ACHN (cell line): ENCODE results near the gene SCYL1.
A peak's percentile ranks its signal among the peaks of the same experiment; 100 is the strongest.

Experiments used
- DNase-seq: peaks from one replicate; pipeline ENCODE4 v3.0.0-alpha.2; 2015
- in situ Hi-C: cut with HindIII; loops from 2 replicates; pipeline ENCODE4 v1.10.0; 2017; ENCODE audit warnings: low sequenced_read_pairs, low pct_ligation_motif_present, low pct_unique_long_range_greater_than_20kb

SCYL1 gene

GRCh38 chr11:65491614-65492386 is 33.1 kb upstream of the SCYL1 start:
- DNase-seq: peak; percentile 79
- in situ Hi-C loops: loop anchor here (10.0 kb wide), 1 partner anchor 67 kb away; the partner anchor contains the start of gene NEAT1

- DNase-seq: no peak
- in situ Hi-C loops: loop anchor here (10.0 kb wide), 1 partner anchor 68 kb away; the partner anchor contains the start of gene NEAT1
Observed at GRCh38 chr11:65492387-65492636, 32.6 kb upstream of the SCYL1 start.

DNA sequence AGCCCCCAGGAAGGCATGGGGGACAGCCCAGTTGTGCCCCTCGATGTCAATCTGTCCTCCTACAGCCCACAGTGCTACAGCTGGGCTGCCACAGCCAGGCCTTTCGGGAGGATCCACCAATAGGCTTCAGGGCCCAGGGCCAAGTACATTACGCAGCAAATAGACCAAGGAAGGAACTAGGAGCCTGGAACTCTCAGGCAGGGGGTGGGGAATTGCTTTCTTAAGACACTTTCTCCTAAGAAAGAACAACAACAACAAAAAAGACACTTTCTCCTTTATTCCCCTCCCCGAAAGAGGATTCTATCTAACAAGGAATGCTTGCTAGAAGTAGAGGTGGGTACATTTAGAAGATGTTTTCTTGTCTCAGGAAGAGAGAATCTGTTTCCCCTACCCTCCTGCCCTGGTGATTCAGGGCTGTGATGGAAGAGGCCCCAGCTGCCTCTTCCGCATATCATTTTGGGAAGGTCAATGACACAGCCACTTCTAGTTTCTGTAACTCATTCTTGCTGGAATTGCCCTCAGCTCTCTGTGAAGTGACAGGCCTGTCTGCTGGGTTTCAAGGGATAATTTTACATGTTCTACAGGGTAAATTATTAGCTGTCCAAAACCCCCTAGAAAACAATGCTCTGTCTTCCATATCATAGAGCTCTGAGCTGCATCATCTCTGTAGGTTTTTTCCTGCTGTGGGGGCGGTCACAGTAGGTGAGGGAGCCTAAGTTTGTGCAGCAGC is 32.1 kb upstream of the SCYL1 start:
- in situ Hi-C loops: loop anchor here (10.0 kb wide), 1 partner anchor 68 kb away; the partner anchor contains the start of gene NEAT1
- peak; percentile 87 for DNase-seq

DNA sequence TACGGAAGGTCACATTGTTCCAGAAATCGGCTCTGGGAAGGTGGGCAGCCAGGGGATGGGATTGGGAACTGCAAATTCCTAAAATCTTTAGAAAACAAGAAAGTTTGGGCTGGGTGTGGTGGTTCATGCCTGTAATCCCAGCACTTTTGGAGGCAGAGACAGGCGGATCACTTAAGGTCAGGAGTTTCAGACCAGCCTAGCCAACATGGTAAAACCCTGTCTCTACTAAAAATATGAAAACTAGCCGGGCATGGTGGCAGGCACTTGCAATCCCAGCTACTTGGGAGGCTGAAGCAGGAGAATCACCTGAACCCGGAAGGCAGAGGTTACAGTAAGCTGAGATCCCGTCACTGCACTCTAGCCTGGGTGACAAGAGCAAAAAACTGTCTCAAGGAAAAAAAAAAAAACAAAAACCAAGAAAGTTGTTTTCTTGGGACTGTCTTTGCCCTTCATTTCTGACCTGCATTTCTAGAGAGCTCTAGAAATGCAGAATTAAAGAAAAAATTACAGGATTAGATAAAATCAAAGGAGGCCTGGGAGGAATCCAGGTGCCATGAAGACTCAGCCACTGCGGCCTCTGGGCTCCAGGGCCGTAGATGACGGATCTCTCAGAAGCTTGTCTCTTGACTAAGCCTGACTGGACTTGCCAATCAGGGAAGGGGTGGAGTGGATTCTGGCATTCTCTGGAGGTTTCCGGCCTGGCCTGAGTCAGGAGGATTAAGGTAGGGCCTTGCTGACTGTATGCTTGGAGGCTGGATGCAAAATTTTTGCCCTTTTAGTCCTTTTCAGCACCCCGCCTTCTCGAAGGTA is 31.3 kb upstream of the SCYL1 start:
- DNase-seq: peak; percentile 88
- in situ Hi-C loops: loop anchor here (10.0 kb wide), 1 partner anchor 69 kb away; the partner anchor contains the start of gene NEAT1

- no peak for DNase-seq
- in situ Hi-C loops: loop anchor here (10.0 kb wide), 1 partner anchor 72 kb away; the partner anchor contains the start of gene NEAT1
Observed at GRCh38 chr11:65496304-65497140, 28.4 kb upstream of the SCYL1 start.

DNA sequence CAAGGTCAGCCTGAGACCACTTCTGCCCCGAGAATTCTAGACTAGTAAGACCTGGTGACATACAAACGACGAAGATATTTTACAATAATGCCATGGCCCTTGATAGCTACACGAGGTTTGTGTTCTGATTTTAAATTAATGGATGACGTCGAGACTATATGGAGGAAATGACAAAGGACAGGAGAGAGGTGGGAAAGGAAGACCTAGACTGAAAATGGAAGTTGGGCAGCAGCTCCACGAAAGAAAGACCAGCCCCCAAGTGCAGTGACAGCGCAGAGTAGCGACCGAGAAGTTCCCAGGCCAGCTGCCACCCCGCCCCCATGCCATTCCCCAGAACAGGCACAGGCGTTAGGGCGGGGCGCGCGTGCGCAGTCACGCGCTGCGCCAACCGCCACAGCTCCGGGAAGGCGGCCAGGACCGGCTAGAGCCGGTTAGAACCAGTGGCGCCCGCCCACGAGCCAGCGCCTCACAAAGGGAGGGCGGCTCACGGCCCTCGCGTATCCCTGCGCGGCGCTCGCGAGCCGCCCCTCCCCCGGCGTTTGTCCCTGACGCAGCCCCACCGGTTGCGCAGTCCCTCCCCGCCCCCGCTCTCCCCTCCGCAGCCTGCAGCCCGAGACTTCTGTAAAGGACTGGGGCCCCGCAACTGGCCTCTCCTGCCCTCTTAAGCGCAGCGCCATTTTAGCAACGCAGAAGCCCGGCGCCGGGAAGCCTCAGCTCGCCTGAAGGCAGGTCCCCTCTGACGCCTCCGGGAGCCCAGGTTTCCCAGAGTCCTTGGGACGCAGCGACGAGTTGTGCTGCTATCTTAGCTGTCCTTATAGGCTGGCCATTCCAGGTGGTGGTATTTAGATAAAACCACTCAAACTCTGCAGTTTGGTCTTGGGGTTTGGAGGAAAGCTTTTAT is 27.5 kb upstream of the SCYL1 start:
- in situ Hi-C loops: loop anchor here (10.0 kb wide), 1 partner anchor 73 kb away; the partner anchor contains the start of gene NEAT1
- DNase-seq: peak; percentile 96

DNA sequence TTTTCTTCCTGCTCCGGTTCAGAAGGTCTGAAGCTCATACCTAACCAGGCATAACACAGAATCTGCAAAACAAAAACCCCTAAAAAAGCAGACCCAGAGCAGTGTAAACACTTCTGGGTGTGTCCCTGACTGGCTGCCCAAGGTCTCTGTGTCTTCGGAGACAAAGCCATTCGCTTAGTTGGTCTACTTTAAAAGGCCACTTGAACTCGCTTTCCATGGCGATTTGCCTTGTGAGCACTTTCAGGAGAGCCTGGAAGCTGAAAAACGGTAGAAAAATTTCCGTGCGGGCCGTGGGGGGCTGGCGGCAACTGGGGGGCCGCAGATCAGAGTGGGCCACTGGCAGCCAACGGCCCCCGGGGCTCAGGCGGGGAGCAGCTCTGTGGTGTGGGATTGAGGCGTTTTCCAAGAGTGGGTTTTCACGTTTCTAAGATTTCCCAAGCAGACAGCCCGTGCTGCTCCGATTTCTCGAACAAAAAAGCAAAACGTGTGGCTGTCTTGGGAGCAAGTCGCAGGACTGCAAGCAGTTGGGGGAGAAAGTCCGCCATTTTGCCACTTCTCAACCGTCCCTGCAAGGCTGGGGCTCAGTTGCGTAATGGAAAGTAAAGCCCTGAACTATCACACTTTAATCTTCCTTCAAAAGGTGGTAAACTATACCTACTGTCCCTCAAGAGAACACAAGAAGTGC is 26.7 kb upstream of the SCYL1 start:
- DNase-seq: peak; percentile 54
- in situ Hi-C loops: loop anchor here (10.0 kb wide), 1 partner anchor 73 kb away; the partner anchor contains the start of gene NEAT1

DNA sequence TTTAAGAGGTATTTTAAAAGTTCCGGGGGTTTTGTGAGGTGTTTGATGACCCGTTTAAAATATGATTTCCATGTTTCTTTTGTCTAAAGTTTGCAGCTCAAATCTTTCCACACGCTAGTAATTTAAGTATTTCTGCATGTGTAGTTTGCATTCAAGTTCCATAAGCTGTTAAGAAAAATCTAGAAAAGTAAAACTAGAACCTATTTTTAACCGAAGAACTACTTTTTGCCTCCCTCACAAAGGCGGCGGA is 26.2 kb upstream of the SCYL1 start:
- in situ Hi-C loops: loop anchor here (10.0 kb wide), 1 partner anchor 74 kb away; the partner anchor contains the start of gene NEAT1
- DNase-seq: no peak

- in situ Hi-C loops: loop anchor here (10.0 kb wide), 1 partner anchor 74 kb away; the partner anchor contains the start of gene NEAT1
- DNase-seq: peak; percentile 92
Observed at GRCh38 chr11:65498977-65499712, 25.7 kb upstream of the SCYL1 start, which contains the start of gene MALAT1. Gene MALAT1, plus strand, starts transcription at chr11:65499045.

DNA sequence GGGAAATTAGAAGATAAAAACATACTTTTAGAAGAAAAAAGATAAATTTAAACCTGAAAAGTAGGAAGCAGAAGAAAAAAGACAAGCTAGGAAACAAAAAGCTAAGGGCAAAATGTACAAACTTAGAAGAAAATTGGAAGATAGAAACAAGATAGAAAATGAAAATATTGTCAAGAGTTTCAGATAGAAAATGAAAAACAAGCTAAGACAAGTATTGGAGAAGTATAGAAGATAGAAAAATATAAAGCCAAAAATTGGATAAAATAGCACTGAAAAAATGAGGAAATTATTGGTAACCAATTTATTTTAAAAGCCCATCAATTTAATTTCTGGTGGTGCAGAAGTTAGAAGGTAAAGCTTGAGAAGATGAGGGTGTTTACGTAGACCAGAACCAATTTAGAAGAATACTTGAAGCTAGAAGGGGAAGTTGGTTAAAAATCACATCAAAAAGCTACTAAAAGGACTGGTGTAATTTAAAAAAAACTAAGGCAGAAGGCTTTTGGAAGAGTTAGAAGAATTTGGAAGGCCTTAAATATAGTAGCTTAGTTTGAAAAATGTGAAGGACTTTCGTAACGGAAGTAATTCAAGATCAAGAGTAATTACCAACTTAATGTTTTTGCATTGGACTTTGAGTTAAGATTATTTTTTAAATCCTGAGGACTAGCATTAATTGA is 25.0 kb upstream of the SCYL1 start:
- DNase-seq: no peak
- in situ Hi-C loops: loop anchor here (10.0 kb wide), 1 partner anchor 75 kb away; the partner anchor contains the start of gene NEAT1

DNA sequence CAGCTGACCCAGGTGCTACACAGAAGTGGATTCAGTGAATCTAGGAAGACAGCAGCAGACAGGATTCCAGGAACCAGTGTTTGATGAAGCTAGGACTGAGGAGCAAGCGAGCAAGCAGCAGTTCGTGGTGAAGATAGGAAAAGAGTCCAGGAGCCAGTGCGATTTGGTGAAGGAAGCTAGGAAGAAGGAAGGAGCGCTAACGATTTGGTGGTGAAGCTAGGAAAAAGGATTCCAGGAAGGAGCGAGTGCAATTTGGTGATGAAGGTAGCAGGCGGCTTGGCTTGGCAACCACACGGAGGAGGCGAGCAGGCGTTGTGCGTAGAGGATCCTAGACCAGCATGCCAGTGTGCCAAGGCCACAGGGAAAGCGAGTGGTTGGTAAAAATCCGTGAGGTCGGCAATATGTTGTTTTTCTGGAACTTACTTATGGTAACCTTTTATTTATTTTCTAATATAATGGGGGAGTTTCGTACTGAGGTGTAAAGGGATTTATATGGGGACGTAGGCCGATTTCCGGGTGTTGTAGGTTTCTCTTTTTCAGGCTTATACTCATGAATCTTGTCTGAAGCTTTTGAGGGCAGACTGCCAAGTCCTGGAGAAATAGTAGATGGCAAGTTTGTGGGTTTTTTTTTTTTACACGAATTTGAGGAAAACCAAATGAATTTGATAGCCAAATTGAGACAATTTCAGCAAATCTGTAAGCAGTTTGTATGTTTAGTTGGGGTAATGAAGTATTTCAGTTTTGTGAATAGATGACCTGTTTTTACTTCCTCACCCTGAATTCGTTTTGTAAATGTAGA is 24.3 kb upstream of the SCYL1 start:
- peak; percentile 39 for DNase-seq
- in situ Hi-C loops: no loop called here

DNA sequence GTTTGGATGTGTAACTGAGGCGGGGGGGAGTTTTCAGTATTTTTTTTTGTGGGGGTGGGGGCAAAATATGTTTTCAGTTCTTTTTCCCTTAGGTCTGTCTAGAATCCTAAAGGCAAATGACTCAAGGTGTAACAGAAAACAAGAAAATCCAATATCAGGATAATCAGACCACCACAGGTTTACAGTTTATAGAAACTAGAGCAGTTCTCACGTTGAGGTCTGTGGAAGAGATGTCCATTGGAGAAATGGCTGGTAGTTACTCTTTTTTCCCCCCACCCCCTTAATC is 23.8 kb upstream of the SCYL1 start:
- in situ Hi-C loops: no loop called here
- DNase-seq: no peak

GRCh38 chr11:65501472-65502273 is 23.2 kb upstream of the SCYL1 start:
- peak; percentile 32 for DNase-seq
- in situ Hi-C loops: no loop called here

- in situ Hi-C loops: no loop called here
- DNase-seq: no peak
Observed at GRCh38 chr11:65502274-65502554, 22.7 kb upstream of the SCYL1 start.
